ENCODE measurements around the gene IMPACT. TPM values are rescaled to one million over a fixed set of nuclear protein-coding genes. Genes with fewer than 3 reads are reported as not detected.

The IMPACT gene
- total and polyA plus RNA-seq, 2 experiments from 2014 or later, result 15.3 to 27.6 TPM

GRCh38 chr18:24421831-24422230 is 4.6 kb upstream of the IMPACT start:
- H3K27ac ChIP-seq, result no peak overlapping the region
- H3K4me3 ChIP-seq, result no peak overlapping the region
- H3K27me3 ChIP-seq, result peaks cover 31% of the 10 kb centered on the region
- no peak for TF ChIP-seq CTCF (IDR thresholded peaks at IDR 0.05; ENCODE audit: low read depth, low read length)
- H3K36me3 ChIP-seq, result no peaks in the 10 kb centered on the region
- H3K4me1 ChIP-seq (ENCODE audit: low read depth), result no peaks in the 10 kb centered on the region
- H3K9me3 ChIP-seq (ENCODE audit: low read depth), result no peaks in the 10 kb centered on the region
- DNase-seq (ENCODE audit: low read depth in 1 of 2, low spot score in 1 of 2), result no peak

GRCh38 chr18:24426073-24426397 is 435 bp upstream of the IMPACT start:
- Histone ChIP-seq H3K4me3 (peak overlapping the region; percentile 49), H3K36me3 (no peaks in the 10 kb centered on the region), H3K27ac (peak overlapping the region; percentile 93), H3K4me1 (ENCODE audit: low read depth) (peaks cover 9% of the 10 kb centered on the region), H3K9me3 (ENCODE audit: low read depth) (no peaks in the 10 kb centered on the region), H3K27me3 (peaks cover 31% of the 10 kb centered on the region)
- no peak for DNase-seq (ENCODE audit: low read depth in 1 of 2, low spot score in 1 of 2)
- TF ChIP-seq CTCF (IDR thresholded peaks at IDR 0.05; ENCODE audit: low read depth, low read length), result no peak

- H3K4me3 ChIP-seq, result peak overlapping the region; percentile 49
- peaks cover 9% of the 10 kb centered on the region for H3K4me1 ChIP-seq (ENCODE audit: low read depth)
- no peaks in the 10 kb centered on the region for H3K9me3 ChIP-seq (ENCODE audit: low read depth)
- no peaks in the 10 kb centered on the region for H3K36me3 ChIP-seq
- peaks cover 24% of the 10 kb centered on the region for H3K27me3 ChIP-seq
- peak in 1 of 2 donors; percentile 33 for DNase-seq (ENCODE audit: low read depth in 1 of 2, low spot score in 1 of 2)
- peak overlapping the region; percentile 93 for H3K27ac ChIP-seq
- TF ChIP-seq CTCF (IDR thresholded peaks at IDR 0.05; ENCODE audit: low read depth, low read length), result no peak
Observed at GRCh38 chr18:24427484-24427883, 1.0 kb downstream of the IMPACT start.

- no peaks in the 10 kb centered on the region for H3K9me3 ChIP-seq (ENCODE audit: low read depth)
- H3K4me3 ChIP-seq, result no peak overlapping the region
- no peak for DNase-seq (ENCODE audit: low read depth in 1 of 2, low spot score in 1 of 2)
- TF ChIP-seq CTCF (IDR thresholded peaks at IDR 0.05; ENCODE audit: low read depth, low read length), result no peak
- H3K27ac ChIP-seq, result no peak overlapping the region
- peaks cover 14% of the 10 kb centered on the region for H3K27me3 ChIP-seq
- H3K36me3 ChIP-seq, result no peaks in the 10 kb centered on the region
- peaks cover 9% of the 10 kb centered on the region for H3K4me1 ChIP-seq (ENCODE audit: low read depth)
Observed at GRCh38 chr18:24428709-24429108, 2.2 kb downstream of the IMPACT start.

- no peak for TF ChIP-seq CTCF (IDR thresholded peaks at IDR 0.05; ENCODE audit: low read depth, low read length)
- Histone ChIP-seq H3K27me3 (peaks cover 9% of the 10 kb centered on the region), H3K27ac (no peak overlapping the region), H3K9me3 (ENCODE audit: low read depth) (no peaks in the 10 kb centered on the region), H3K4me3 (no peak overlapping the region), H3K36me3 (no peaks in the 10 kb centered on the region), H3K4me1 (ENCODE audit: low read depth) (peaks cover 9% of the 10 kb centered on the region)
- no peak for DNase-seq (ENCODE audit: low read depth in 1 of 2, low spot score in 1 of 2)
Observed at GRCh38 chr18:24429188-24429587, 2.7 kb downstream of the IMPACT start.

- Histone ChIP-seq H3K27ac (no peak overlapping the region), H3K9me3 (ENCODE audit: low read depth) (no peaks in the 10 kb centered on the region), H3K36me3 (peaks cover 6% of the 10 kb centered on the region), H3K27me3 (no peaks in the 10 kb centered on the region), H3K4me1 (ENCODE audit: low read depth) (peaks cover 8% of the 10 kb centered on the region), H3K4me3 (no peak overlapping the region)
- no peak for TF ChIP-seq CTCF (IDR thresholded peaks at IDR 0.05; ENCODE audit: low read depth, low read length)
- no peak for DNase-seq (ENCODE audit: low read depth in 1 of 2, low spot score in 1 of 2)
Observed at GRCh38 chr18:24432618-24433017, 6.1 kb downstream of the IMPACT start.
